Astrocyte (in vitro differentiated cells and primary cell): ENCODE data around the gene NXF1.
"Not testable (repeated sequence)": the region's sequence is repeated elsewhere in the genome, so short reads cannot be mapped to it uniquely, and the experiment has no call there.

Source experiments
- EZH2 ChIP-seq: IDR thresholded peaks from 2 replicates; pipeline ENCODE4 v1.6.1; 2012; ENCODE audit warnings: mild to moderate bottlenecking, low read length, inconsistent platforms; ENCODE audit not compliant: insufficient read depth
- TF ChIP-seq, protein P1 (sequence below): IDR thresholded peaks from 2 replicates; pipeline ENCODE4 v1.5.1; 2011; ENCODE audit warnings: low read depth, mild to moderate bottlenecking, inconsistent platforms, low read length, moderate library complexity; ENCODE audit not compliant: insufficient read depth

DNA sequence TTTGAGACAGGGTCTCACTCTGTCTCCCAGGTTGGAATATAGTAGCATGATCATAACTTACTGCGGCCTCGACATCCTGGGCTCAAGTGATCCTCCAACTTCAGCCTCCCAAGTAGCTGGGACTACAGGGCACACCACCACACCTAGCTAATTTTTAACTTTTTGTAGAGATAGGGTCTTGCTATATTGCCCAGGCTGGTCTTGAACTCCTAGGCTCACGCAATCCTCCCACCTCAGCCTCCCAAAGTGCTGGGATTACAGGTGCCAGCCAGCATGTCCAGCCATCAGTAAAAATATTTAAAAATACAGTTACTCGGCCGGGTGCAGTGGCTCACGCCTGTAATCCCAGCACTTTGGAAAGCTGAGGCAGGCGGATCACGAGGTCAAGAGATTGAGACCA, 22.9 kb upstream of the NXF1 start:
- TF ChIP-seq, protein P1, sequence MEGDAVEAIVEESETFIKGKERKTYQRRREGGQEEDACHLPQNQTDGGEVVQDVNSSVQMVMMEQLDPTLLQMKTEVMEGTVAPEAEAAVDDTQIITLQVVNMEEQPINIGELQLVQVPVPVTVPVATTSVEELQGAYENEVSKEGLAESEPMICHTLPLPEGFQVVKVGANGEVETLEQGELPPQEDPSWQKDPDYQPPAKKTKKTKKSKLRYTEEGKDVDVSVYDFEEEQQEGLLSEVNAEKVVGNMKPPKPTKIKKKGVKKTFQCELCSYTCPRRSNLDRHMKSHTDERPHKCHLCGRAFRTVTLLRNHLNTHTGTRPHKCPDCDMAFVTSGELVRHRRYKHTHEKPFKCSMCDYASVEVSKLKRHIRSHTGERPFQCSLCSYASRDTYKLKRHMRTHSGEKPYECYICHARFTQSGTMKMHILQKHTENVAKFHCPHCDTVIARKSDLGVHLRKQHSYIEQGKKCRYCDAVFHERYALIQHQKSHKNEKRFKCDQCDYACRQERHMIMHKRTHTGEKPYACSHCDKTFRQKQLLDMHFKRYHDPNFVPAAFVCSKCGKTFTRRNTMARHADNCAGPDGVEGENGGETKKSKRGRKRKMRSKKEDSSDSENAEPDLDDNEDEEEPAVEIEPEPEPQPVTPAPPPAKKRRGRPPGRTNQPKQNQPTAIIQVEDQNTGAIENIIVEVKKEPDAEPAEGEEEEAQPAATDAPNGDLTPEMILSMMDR, result not testable (repeated sequence)
- TF ChIP-seq EZH2, result not testable (repeated sequence)
